NOMO-1 (cell line): ENCODE data around the gene ASIC3.
"Not testable (repeated sequence)": the region's sequence is repeated elsewhere in the genome, so short reads cannot be mapped to it uniquely, and the experiment has no call there.

Experiments used
- DNase-seq, 2 experiments: peaks; one replicate each; lab custom pipeline; 2025; ENCODE audit not compliant: unreplicated experiment in 2 of 2; lab: John Stamatoyannopoulos, UW

The ASIC3 gene

DNA sequence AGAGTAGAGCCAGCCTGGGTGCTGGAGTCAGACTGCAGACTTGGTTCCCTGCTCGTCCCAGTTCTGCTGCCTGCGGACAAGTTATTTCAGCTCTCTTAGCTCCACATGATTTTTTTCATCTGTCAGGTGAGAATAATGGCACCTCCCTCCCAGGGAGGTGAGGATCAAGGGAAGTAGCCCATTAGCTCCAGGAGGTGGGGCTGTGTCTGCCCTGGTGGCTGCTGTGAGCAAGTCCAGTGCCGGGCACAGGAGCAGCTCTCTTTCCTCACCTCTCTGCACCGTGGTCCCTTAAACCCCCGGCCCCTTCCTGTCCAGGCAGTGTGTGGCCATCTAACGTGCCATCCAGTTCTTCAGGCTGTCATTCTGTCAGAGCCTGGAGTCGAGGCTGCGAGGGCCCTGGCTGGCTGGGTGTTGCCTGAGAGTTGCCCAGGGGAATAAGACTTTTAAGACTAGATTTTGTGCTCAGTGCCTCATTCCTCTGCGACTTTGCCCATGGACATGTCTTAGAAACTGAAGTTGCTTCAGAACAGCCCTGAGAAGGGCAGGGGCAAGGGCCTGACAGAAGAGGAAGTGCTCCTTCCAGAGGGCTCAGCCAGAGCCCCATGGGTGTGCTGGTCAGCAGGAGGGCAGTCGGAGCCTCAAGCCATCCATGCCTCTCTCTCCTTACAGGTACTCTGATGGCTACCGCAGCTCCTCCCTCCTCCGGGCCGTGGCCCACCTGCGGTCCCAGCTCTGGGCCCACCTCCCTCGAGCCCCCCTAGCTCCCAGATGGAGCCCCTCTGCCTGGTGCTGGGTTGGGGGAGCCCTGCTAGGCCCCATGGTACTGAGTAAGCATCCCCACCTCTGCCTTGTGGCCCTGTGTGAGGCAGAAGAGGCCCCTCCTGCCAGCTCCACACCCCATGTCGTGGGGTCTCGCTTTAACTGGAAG, 15.1 kb upstream of the ASIC3 start:
- DNase-seq, result no peak

DNA sequence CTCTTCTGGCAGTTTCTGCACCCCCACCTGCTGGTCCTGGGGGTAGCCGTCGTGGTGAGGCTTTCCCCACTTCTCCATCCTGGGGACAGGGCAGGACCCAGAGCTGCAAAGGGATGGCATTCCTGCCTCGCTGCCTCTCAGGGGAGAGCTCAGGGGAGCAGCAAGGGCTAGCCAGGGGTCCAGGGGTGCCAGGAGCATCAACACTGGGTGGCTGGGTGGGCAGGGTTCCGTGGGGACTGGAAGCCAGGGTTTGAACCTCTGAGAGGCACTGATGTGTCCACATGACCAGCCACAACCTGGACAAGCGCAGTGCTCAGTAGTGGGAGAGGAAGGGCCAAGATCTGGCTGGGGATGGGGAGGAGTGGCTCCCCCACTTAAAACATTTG, 14.5 kb upstream of the ASIC3 start:
- no peak for DNase-seq

DNA sequence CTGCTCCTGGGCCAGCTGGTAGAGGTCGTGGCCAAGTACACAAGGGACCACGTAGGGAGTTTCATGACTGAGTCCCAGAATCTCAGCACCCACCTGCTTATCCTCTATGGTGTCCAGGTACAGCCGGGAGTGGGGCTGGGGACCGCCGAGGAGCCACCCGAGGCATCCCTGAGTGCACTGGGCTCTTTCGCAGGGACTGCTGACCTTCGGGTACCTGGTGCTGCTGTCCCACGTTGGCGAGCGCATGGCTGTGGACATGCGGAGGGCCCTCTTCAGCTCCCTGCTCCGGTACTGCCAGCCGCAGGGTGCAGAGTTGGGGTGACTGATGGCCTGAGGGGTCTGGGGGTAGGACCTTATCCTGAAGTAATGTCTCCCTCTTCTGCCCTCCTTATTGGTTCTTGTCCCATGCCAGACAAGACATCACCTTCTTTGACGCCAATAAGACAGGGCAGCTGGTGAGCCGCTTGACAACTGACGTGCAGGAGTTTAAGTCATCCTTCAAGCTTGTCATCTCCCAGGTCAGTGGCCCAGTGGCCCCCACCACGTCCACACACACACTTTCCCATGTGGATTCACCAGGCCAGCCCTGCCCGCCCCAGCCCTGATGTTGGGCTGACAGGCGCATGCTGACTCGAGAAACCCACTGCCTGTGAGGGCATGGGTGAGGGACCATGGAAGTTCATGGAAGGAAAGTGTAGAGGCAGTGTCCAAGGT, 13.9 kb upstream of the ASIC3 start:
- DNase-seq, result no peak

DNA sequence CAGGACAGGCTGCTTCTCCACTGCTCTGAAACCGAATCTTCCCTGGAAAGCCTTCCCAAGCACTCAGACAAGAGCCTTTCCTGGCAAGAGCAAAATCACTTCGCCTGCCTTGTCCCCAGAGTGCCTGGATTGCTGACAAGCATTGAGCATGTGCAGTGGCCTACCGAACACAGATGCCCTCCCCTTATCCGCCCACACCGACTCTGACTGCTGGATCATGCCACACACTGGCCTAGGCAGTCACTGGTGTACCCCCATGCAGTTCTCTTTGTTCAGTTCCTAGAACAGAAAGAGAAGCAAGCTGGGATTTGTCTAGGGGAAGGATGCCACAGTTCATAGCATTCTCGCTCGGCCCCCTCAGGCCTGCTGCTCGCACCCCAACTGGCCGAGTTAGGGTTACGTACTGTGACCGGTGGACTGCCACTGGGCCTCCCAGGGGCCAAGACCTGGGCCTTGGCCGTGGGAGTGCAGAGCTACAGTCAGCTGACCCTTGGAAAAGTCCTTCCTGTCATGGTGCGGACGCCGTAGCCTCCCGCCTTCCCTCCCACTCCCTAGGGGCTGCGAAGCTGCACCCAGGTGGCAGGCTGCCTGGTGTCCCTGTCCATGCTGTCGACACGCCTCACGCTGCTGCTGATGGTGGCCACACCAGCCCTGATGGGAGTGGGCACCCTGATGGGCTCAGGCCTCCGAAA, 13.2 kb upstream of the ASIC3 start:
- DNase-seq, result no peak

DNA sequence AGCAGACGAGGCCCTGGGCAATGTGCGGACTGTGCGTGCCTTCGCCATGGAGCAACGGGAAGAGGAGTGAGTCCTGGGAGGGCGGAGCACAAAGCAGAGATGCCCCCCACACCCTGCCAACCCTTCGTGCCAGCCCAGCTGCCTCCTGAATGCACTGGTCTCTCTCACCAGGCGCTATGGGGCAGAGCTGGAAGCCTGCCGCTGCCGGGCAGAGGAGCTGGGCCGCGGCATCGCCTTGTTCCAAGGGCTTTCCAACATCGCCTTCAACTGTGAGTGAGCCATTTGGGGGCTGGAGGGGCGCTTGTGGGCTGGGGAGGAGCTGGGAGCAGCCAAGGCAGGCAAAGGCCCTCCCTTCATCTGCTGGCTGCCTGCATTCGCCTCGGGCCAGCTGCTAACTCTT, 12.4 kb upstream of the ASIC3 start:
- DNase-seq, result no peak

DNA sequence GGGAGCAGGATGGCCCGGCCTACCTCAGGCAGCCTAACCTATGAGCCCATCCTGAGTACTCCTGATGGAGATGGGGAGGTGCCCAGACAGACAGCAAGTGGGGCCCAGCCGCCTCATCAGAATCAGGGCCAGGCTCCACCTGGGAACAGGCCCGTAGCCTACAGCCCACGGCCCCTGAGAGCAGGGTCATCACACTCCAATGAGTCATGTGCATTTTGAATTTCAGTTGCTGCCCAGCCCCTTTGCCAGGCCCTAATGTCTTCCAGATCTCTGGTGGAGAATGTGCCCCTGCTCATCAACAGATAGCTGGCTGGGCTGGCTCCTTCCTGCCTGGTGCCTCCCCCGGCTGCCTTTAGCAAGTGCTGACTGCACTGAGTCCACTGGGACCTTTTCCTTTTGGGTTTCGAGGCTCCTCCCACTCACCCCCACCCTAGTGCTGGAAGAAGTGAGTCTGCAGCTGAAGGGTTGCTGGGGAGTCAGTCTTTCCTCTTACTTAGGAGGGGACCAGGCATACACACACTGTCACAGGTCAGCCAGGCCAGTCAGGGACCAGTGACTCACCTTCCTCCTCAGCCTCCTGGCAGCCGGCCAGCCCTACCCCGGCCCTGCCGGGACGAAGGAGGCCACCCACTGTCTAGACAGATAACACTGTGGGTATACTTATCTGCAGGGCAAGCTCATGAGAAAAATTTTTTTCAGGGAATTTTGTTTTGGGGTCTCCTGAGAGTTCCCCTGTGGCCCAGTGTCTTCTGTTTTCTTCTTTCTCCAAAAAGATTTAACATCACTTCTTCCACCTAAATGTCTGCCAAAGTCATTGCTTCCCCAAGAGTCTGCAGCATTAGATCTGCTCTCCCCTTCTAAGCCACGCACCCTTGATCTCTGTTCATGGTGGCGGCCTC, 9.1 kb upstream of the ASIC3 start:
- DNase-seq, result peak in 1 of 2 experiments; percentile 22

DNA sequence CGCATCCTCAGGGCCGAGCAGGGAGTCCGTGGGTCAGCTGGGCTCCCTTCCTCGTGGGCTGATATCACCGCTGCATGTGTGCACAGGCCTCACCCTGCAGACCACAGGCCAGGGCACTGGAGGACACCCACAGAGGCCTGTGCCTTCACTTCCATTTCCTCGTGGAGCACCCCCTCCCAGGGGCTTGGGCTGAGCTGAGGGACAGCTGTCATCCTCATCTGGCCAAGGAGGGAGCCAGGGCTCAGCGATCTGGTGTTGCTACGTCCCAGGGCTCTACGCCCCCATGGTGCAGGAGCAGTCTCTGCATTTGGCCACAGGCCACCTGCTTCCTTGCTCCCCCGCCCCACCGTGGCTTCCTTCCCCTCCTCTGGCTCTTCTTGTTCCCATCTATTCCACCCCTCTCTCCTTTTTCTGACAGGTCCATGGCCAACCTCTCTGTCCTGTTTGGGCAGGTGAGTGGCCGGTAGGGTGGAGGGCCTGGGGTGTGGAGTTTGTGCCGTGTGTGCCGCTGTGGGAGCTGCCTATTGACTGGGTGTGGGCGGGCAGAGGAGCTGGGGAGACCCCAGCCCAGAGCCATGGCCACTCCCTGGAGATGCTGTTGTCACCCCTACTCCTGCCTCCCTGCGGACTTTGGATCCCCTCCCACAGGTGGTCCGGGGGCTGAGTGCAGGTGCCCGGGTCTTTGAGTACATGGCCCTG, 8.3 kb upstream of the ASIC3 start:
- DNase-seq, result no peak

DNA sequence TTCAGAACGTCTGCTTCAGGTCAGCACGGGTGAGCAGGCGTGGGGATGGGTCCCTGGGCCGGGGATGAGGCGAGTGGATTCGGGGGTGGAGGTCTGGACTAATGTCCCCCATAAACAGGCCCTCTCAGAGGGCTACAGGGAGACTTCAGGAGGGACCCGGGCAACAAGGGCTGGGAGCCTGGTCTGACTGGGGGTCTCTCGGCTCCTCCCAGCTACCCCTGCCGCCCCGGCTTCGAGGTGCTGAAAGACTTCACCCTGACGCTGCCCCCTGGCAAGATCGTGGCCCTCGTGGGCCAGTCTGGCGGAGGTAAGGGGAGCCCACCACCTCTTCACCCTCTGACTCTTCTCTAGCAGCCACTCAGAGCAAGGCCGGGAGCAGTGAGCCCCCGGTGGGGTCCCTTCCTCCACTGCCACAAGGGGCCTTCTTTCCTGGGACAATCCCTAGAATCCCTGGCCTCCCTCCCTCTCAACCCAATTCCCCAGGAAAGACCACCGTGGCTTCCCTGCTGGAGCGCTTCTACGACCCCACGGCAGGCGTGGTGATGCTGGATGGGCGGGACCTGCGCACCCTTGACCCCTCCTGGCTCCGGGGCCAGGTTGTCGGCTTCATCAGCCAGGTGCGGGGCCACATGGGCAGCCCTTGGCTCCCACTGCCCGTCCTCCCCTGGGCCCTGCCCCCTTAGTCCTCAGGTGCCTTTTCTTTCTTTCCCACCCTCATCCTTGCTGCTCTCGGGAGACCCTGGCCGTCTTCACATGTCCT, 7.5 kb upstream of the ASIC3 start:
- DNase-seq, result no peak

DNA sequence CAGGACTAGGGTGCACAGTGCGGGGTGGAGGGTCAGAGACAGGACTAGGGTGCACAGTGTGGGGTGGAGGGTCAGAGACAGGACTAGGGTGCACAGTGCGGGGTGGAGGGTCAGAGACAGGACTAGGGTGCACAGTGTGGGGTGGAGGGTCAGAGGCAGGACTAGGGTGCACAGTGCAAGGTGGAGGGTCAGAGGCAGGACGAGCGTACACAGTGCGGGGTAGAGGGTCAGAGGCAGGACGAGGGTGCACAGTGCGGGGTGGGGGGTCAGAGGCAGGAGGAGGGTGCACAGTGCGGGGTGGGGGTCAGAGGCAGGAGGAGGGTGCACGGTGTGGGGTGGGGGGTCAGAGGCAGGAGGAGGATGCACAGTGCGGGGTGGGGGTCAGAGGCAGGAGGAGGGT, 4.9 kb upstream of the ASIC3 start:
- not testable (repeated sequence) for DNase-seq

DNA sequence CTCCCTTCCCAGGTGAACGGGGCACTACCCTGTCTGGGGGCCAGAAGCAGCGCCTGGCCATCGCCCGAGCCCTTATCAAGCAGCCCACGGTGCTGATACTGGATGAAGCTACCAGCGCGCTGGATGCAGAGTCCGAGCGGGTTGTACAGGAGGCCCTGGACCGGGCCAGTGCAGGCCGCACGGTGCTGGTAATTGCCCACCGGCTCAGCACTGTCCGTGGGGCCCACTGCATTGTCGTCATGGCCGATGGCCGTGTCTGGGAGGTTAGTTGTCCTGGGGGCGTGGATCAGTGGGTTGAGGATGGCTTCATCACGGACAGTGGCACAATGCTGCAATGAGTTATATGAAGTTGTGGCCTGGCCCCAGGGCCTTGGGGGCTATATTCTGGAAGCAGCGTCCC, 4.4 kb upstream of the ASIC3 start:
- DNase-seq, result no peak

DNA sequence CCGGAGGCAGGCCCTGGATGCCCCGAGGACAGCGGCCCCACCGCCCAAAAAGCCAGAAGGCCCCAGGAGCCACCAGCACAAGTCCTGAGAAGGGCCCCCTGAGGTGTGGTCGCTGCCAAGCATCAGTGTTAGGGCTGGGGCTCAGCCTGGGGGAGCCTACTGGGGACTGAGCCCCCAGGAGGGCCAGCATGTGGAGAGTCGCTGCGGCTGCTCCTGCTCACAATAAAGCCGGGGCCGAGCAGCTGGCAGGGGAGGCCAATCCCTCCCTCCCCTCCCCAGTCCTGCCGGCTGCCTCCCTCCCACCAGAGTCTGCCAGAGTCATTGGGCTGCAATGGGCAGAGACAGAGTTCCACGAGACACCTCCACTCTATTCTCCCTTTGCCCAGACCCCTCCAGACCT, 3.1 kb upstream of the ASIC3 start:
- no peak for DNase-seq

DNA sequence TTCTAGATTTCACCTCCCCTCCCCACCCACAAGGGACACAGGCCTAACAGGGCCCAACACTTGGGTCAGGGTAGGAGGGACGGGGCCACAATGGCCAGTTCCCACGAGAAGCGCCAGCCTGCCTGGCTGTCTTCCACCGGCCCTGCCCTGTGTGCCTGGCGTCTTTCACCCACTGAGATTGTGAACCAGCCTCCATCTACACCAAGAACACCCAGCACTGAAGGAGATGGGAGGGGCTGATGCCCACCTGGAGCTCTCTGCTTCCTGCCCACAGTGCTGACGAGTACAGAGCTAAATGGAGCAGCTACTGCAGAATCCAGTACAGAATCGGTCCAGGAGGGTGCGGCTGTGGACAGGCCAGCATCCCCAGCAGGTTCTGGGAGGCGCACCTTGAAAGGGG, 2.4 kb upstream of the ASIC3 start:
- DNase-seq, result no peak

DNA sequence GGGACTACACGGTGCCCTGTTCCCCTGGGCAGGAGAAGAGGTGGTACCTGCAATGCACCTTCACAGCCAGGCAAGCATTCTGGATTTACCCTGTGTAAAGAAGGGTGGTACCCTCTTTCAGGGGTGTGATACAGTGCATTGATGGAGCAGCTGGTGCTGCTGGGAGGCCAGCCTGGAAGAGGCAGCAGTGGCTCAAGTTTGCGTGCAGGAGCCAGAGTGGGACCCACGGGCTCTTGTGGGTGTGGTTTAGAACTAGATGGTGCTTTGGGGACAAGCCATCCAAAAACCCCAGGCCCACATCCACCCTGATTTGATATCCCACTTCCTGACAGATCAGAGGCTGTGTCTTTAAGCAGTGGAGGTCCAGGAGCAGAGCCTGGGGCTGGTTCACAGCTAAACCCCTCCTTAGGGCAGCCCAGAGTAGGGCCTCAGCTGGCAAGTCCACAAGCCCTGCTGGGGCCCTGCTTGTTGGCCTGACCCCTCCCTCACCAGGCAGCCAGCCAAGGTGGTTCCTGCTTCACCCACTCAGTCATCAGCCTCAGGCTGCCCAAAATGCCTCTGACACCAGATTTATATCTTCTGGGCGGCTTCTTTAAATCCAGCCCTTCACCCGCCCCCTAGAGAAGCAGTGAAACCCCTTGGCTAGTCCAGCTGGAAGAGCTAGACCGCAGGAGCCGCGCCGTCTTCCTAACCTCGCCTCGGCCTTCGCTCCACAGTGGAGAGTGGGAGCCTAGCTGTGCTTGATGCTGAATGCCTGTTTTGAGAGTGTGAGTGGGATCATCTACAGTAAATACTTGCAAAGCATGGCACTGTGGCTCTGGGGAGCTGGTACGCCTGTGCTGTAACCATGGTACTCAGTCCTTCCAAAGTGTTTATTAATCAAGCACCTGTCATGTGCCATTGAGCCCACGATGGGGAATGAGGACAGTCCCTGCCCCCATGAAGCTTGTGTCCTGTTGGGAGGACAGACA, 1.4 kb upstream of the ASIC3 start:
- no peak for DNase-seq

DNA sequence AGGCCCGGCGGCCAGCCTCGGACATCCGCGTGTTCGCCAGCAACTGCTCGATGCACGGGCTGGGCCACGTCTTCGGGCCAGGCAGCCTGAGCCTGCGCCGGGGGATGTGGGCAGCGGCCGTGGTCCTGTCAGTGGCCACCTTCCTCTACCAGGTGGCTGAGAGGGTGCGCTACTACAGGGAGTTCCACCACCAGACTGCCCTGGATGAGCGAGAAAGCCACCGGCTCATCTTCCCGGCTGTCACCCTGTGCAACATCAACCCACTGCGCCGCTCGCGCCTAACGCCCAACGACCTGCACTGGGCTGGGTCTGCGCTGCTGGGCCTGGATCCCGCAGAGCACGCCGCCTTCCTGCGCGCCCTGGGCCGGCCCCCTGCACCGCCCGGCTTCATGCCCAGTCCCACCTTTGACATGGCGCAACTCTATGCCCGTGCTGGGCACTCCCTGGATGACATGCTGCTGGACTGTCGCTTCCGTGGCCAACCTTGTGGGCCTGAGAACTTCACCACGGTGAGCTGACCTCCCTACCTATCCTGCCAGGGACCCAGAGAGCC, 656 bp downstream of the ASIC3 start:
- no peak for DNase-seq

DNA sequence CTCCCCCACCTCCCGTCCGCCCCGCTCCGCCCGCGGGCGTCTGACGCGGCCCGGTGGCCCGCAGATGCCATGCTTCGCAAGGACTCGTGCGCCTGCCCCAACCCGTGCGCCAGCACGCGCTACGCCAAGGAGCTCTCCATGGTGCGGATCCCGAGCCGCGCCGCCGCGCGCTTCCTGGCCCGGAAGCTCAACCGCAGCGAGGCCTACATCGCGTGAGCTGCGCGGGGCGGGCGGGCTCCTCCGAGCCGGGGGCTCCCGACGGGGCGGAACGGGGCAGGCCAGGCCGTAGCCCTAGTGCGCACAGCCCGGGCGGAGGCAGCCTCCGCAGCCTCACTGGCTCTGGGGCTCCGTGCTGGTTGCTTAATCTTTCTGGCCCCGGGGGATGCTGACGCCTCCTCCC, 2.8 kb downstream of the ASIC3 start:
- peak; percentile 9 to 16 for DNase-seq

DNA sequence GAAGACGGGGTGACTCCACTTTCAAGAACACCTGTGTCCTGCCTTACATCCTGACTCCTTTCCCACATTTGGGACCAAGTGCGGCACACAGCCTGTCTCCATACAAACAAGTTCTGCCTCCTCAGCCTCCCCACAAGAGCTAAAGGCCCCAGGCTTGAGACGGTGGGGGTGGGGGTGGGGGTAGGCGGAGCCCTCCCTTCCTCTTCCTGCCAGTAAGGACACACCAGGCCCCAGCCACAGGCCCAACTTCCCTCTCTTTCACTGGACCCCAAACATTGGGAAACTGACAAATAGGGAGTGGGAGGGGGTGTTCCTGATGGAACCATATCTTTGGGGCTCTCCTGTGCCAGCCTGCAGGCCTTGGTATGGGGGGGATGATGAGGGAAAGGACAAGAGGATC, 4.8 kb downstream of the ASIC3 start:
- no peak for DNase-seq

DNA sequence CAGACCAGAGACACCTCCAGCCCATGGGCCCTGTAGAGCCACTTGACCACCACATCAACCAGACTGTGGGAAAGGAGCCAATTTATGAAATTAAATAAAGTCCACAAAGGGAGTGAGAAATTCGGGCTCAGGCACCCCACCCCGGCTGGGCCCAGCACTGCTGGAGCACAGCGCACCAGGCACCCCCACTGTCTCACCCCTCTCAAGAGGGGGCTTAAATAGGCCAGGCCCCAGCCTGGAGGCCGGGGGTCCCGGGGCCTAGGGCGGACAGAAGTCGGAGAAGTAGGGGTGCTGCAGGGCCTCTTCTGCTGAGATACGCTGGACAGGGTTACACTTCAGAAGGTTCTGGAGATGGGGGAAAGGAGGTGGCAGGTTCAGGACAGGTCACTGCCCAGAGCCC, 5.4 kb downstream of the ASIC3 start:
- DNase-seq, result no peak

DNA sequence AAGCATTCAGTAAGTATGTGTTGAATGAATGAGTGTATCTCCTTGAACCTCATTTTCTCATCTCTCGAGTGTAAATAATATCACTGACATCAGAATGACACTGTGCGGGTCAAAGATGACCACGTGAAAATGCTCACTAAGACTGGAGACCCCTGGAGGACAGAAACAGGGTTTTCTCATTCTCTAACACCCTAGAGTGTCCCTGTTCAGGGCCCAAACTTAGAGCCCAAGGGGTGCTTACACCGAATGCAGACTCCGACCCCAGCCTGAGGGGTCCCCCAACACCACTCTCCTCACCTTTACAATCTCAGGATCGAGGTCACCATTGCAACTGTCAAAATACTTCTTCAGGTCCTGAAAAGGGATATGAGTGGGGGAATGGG, 7.9 kb downstream of the ASIC3 start:
- no peak for DNase-seq
